WTC11 (cell line): ENCODE measurements around the gene CA11. TPM values are rescaled to one million over a fixed set of nuclear protein-coding genes. Genes with fewer than 3 reads are reported as not detected.

ENCODE experiments used
- ATAC-seq: fragments of 200-7000 bp; cut with Tn5 transposase; 2 replicates; pipeline ENCODE4 v1.10.0; 2021; ENCODE audit warnings: mild to moderate bottlenecking, moderate library complexity
- CTCF ChIA-PET: fragments of 300-600 bp; sonication (Branson Sonifier 250); formaldehyde crosslinking; loops from one replicate; lab custom pipeline; 2021; ENCODE audit warnings: antibody characterized with exemption; lab: Charles Lee
- POLR2A ChIA-PET: fragments of 350-600 bp; sonication (Branson Sonifier 250); formaldehyde crosslinking; loops from one replicate; lab custom pipeline; 2021; ENCODE audit warnings: antibody characterized with exemption; lab: Charles Lee
- DNase-seq: peaks from one replicate; pipeline ENCODE4 v3.0.0; 2021; ENCODE audit warnings: low spot score
- H3K27ac Mint-ChIP-seq: 2 replicates; pipeline ENCODE4 v1.8.0; 2021; ENCODE audit warnings: mixed read lengths
- H3K27me3 Mint-ChIP-seq: 2 replicates; pipeline ENCODE4 v1.8.0; 2021; ENCODE audit warnings: low read depth, mild to moderate bottlenecking, moderate library complexity, mixed read lengths
- H3K36me3 Mint-ChIP-seq: 2 replicates; pipeline ENCODE4 v1.8.0; 2021; ENCODE audit warnings: mixed read lengths
- H3K4me1 Mint-ChIP-seq: 2 replicates; pipeline ENCODE4 v1.8.0; 2022; ENCODE audit warnings: mixed read lengths
- H3K4me3 Mint-ChIP-seq: 2 replicates; pipeline ENCODE4 v1.8.0; 2021; ENCODE audit warnings: mild to moderate bottlenecking, moderate library complexity, mixed read lengths
- H3K9me3 Mint-ChIP-seq: 2 replicates; pipeline ENCODE4 v1.8.0; 2021; ENCODE audit warnings: mixed read lengths
- ATF1 ChIP-seq: sonication (generic); formaldehyde crosslinking; IDR thresholded peaks from 2 replicates; pipeline ENCODE4 v1.8.1; 2023; ENCODE audit warnings: mild to moderate bottlenecking, moderate library complexity, missing genetic modification reagents
- ELF4 ChIP-seq: sonication (generic); formaldehyde crosslinking; IDR thresholded peaks from 2 replicates; pipeline ENCODE4 v1.8.1; 2022; ENCODE audit warnings: low read depth, mild to moderate bottlenecking, moderate library complexity, missing genetic modification reagents
- GRHL2 ChIP-seq: fragments of 250-450 bp; sonication (Bioruptor Pico); IDR thresholded peaks from 2 replicates; pipeline ENCODE4 v1.8.0; 2022; ENCODE audit warnings: mild to moderate bottlenecking, moderate library complexity; ENCODE audit not compliant: insufficient replicate concordance, severe bottlenecking
- KAT7 ChIP-seq: sonication (generic); formaldehyde crosslinking; IDR thresholded peaks from 2 replicates; pipeline ENCODE4 v1.8.1; 2023; ENCODE audit warnings: missing genetic modification reagents, mild to moderate bottlenecking, borderline replicate concordance
- NFE2L1 ChIP-seq: sonication (generic); formaldehyde crosslinking; IDR thresholded peaks from 2 replicates; pipeline ENCODE4 v1.8.1; 2023; ENCODE audit warnings: missing genetic modification reagents
- NFYB ChIP-seq: sonication (generic); formaldehyde crosslinking; conservative IDR thresholded peaks from 2 replicates; pipeline ENCODE4 v1.8.0; 2022; ENCODE audit warnings: low read depth, missing genetic modification reagents
- RORB ChIP-seq: fragments of 250-450 bp; sonication (Bioruptor Pico); IDR thresholded peaks from 2 replicates; pipeline ENCODE4 v1.9.0; 2021; ENCODE audit warnings: mild to moderate bottlenecking
- TEAD4 ChIP-seq: sonication (generic); formaldehyde crosslinking; IDR thresholded peaks from 2 replicates; pipeline ENCODE4 v1.8.0; 2022; ENCODE audit warnings: mild to moderate bottlenecking, missing genetic modification reagents
- ZNF138 ChIP-seq: sonication (generic); formaldehyde crosslinking; conservative IDR thresholded peaks from 2 replicates; pipeline ENCODE4 v1.8.1; 2022; ENCODE audit warnings: mild to moderate bottlenecking, moderate library complexity, missing genetic modification reagents
- ZNF219 ChIP-seq: sonication (generic); formaldehyde crosslinking; IDR thresholded peaks from 2 replicates; pipeline ENCODE4 v1.8.0; 2023; ENCODE audit warnings: missing genetic modification reagents, mild to moderate bottlenecking, borderline replicate concordance
- ZNF317 ChIP-seq: sonication (generic); formaldehyde crosslinking; IDR thresholded peaks from 2 replicates; pipeline ENCODE4 v1.8.1; 2023; ENCODE audit warnings: low read depth, mild to moderate bottlenecking, moderate library complexity, missing genetic modification reagents, borderline replicate concordance
- ZNF416 ChIP-seq: fragments of 250-450 bp; sonication (Bioruptor Pico); IDR thresholded peaks from 2 replicates; pipeline ENCODE4 v1.9.0; 2021; ENCODE audit warnings: mild to moderate bottlenecking, inconsistent platforms
- ZNF671 ChIP-seq: fragments of 250-450 bp; sonication (Bioruptor Pico); IDR thresholded peaks from 2 replicates; pipeline ENCODE4 v1.8.0; 2021; ENCODE audit warnings: mild to moderate bottlenecking
- total RNA-seq: library from RNA; stranded (reverse); gene quantifications from 3 replicates; pipeline ENCODE4 v1.2.3, GENCODE V29; 2021
- TF ChIP-seq, protein P1 (sequence below): sonication (generic); formaldehyde crosslinking; IDR thresholded peaks from 2 replicates; pipeline ENCODE4 v1.8.1; 2023; ENCODE audit warnings: mild to moderate bottlenecking, missing genetic modification reagents
- TF ChIP-seq, protein P2 (sequence below): sonication (generic); formaldehyde crosslinking; conservative IDR thresholded peaks from 2 replicates; pipeline ENCODE4 v1.8.1; 2023; ENCODE audit warnings: mild to moderate bottlenecking, low read depth, missing genetic modification reagents, moderate library complexity
- TF ChIP-seq, protein P3 (sequence below): fragments of 250-450 bp; sonication (Bioruptor Pico); IDR thresholded peaks from 2 replicates; pipeline ENCODE4 v1.9.0; 2021; ENCODE audit warnings: mild to moderate bottlenecking
- TF ChIP-seq, protein P4 (sequence below): sonication (generic); formaldehyde crosslinking; IDR thresholded peaks from 2 replicates; pipeline ENCODE4 v1.8.1; 2023; ENCODE audit warnings: mild to moderate bottlenecking, missing genetic modification reagents, borderline replicate concordance
- TF ChIP-seq, protein P5 (sequence below): fragments of 250-450 bp; sonication (Bioruptor Pico); IDR thresholded peaks from 2 replicates; pipeline ENCODE4 v1.9.0; 2021; ENCODE audit warnings: moderate library complexity, mild to moderate bottlenecking, inconsistent platforms, borderline replicate concordance

CA11 gene
- total RNA-seq, 1 experiment from 2014 or later: 41.4 TPM

DNA sequence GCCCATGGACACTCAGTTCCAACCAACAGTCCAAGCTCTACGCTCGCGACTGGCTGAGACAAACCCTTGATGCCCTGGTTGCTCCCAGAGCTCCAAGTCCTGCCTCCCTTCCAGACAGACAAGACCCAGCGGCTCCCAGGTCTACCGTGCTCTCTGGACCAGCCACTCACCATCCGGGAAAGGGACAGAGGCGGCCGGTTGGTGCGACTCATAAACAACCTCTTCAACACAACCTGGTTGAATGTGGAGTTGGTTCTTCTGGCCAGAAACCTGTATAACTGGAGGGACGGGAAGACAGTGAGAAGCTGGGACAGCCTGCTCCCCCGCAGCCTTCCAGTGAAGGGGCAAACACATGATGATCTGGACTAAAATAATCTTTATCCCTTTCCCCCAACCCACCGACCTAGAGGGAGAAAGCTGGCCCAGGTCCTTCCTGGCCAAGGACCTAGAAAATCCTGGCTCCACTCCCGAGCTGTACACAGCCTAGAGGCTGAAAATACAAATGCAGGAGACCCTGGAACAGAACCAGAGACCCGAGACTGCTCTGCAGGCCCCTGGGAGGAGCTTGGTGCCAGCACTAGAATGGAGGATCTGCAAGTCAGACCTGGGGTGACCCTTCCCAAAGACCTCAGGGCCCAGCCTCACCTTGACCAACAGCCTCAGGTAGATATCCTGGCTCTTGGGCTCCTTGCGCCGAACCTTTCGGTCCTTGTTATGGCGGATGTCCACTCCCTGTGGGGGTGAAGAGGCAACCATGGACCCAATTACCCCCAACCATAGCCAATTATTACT, 28.6 kb downstream of the CA11 start (continued):
- TF ChIP-seq TEAD4 (CRISPR knock-in tag) (no peak), GRHL2 (CRISPR knock-in tag) (no peak), ZNF138 (CRISPR knock-in tag) (no peak), NFYB (CRISPR knock-in tag) (no peak), NFE2L1 (CRISPR knock-in tag) (no peak), ELF4 (CRISPR knock-in tag) (no peak)
- TF ChIP-seq, protein P1, sequence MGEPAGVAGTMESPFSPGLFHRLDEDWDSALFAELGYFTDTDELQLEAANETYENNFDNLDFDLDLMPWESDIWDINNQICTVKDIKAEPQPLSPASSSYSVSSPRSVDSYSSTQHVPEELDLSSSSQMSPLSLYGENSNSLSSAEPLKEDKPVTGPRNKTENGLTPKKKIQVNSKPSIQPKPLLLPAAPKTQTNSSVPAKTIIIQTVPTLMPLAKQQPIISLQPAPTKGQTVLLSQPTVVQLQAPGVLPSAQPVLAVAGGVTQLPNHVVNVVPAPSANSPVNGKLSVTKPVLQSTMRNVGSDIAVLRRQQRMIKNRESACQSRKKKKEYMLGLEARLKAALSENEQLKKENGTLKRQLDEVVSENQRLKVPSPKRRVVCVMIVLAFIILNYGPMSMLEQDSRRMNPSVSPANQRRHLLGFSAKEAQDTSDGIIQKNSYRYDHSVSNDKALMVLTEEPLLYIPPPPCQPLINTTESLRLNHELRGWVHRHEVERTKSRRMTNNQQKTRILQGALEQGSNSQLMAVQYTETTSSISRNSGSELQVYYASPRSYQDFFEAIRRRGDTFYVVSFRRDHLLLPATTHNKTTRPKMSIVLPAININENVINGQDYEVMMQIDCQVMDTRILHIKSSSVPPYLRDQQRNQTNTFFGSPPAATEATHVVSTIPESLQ: no peak
- TF ChIP-seq, protein P2, sequence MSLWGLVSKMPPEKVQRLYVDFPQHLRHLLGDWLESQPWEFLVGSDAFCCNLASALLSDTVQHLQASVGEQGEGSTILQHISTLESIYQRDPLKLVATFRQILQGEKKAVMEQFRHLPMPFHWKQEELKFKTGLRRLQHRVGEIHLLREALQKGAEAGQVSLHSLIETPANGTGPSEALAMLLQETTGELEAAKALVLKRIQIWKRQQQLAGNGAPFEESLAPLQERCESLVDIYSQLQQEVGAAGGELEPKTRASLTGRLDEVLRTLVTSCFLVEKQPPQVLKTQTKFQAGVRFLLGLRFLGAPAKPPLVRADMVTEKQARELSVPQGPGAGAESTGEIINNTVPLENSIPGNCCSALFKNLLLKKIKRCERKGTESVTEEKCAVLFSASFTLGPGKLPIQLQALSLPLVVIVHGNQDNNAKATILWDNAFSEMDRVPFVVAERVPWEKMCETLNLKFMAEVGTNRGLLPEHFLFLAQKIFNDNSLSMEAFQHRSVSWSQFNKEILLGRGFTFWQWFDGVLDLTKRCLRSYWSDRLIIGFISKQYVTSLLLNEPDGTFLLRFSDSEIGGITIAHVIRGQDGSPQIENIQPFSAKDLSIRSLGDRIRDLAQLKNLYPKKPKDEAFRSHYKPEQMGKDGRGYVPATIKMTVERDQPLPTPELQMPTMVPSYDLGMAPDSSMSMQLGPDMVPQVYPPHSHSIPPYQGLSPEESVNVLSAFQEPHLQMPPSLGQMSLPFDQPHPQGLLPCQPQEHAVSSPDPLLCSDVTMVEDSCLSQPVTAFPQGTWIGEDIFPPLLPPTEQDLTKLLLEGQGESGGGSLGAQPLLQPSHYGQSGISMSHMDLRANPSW: no peak

DNA sequence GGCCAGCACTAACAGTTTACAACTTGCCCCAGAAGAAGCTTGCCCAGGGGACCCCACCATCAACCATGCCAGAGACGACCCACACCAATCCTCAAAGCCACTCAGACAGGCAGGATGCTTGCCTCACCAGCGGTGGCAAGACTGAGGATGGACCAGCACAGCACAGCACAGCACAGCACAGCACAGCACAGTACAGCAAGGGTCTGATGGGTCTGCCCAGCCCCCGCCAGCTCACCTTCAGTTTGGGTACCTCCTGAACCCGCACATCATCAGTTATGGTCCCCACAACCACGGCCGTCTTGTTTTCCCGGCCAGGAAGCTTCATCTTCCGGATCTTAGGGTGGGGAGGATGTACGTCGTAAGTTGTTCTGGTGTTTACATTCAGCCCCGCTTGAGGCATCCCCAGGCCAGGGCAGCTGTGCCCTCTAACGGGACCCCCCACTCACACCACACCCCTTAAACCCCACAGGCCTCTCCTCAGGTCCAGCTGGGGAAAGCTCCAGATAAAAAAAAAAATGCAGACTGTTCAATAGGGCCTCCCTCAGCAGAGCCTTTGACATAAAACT, 29.4 kb downstream of the CA11 start:
- peaks cover 59% of the 10 kb centered on the region for H3K4me1 Mint-ChIP-seq
- no peak for ATAC-seq
- CTCF ChIA-PET: interaction anchor here (1.3 to 2.7 kb wide), 2 partner anchors 14 to 111 kb away, joined by 3 to 17 read pairs; no protein-coding TSS in a partner anchor
- no peaks in the 10 kb centered on the region for H3K27me3 Mint-ChIP-seq
- H3K36me3 Mint-ChIP-seq: peaks cover 40% of the 10 kb centered on the region
- no peaks in the 10 kb centered on the region for H3K9me3 Mint-ChIP-seq
- TF ChIP-seq, protein P3, sequence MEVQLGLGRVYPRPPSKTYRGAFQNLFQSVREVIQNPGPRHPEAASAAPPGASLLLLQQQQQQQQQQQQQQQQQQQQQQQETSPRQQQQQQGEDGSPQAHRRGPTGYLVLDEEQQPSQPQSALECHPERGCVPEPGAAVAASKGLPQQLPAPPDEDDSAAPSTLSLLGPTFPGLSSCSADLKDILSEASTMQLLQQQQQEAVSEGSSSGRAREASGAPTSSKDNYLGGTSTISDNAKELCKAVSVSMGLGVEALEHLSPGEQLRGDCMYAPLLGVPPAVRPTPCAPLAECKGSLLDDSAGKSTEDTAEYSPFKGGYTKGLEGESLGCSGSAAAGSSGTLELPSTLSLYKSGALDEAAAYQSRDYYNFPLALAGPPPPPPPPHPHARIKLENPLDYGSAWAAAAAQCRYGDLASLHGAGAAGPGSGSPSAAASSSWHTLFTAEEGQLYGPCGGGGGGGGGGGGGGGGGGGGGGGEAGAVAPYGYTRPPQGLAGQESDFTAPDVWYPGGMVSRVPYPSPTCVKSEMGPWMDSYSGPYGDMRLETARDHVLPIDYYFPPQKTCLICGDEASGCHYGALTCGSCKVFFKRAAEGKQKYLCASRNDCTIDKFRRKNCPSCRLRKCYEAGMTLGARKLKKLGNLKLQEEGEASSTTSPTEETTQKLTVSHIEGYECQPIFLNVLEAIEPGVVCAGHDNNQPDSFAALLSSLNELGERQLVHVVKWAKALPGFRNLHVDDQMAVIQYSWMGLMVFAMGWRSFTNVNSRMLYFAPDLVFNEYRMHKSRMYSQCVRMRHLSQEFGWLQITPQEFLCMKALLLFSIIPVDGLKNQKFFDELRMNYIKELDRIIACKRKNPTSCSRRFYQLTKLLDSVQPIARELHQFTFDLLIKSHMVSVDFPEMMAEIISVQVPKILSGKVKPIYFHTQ (CRISPR knock-in tag): no peak
- TF ChIP-seq ZNF317 (CRISPR knock-in tag): no peak
- no peak for TF ChIP-seq ATF1
- TF ChIP-seq ZNF671: 0 out of 2 replicates have a peak, but pooled peaks have one; percentile 34
- no peak for DNase-seq
- peak overlapping the region; percentile 99 for H3K4me3 Mint-ChIP-seq
- POLR2A ChIA-PET: interaction anchor here (1.8 to 2.6 kb wide), 3 partner anchors 14 to 123 kb away, joined by 4 to 18 read pairs (median 9); partner anchors contain the start of gene CA11
- H3K27ac Mint-ChIP-seq: peak overlapping the region; percentile 84

DNA sequence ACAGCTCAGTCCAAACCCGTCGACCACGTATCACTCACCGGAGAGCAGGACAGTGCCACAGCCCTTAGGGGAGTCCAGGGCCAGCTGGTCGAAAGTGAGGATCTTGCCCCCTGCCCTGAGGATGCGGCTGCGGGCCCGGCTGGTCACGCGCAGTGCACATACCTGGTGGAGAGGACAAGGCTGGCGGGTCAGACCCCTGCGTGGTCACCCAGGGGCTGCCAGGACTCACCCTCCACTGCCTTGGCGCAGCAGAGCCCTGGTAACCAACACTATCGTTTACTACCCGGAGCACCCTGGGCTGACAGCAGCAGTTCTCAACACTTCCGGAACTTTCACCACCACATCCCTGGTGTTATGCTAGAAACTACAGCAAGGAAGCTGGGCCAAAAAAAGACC, 29.9 kb downstream of the CA11 start:
- ATAC-seq: no peak
- no peak for DNase-seq
- no peaks in the 10 kb centered on the region for H3K27me3 Mint-ChIP-seq
- peaks cover 40% of the 10 kb centered on the region for H3K36me3 Mint-ChIP-seq
- POLR2A ChIA-PET: interaction anchor here (1.0 to 2.6 kb wide), 6 partner anchors 8 to 282 kb away, joined by 3 to 18 read pairs (median 6); partner anchors contain the start of gene CA11
- H3K27ac Mint-ChIP-seq: peak overlapping the region; percentile 98
- H3K9me3 Mint-ChIP-seq: no peaks in the 10 kb centered on the region
- peaks cover 59% of the 10 kb centered on the region for H3K4me1 Mint-ChIP-seq
- CTCF ChIA-PET: interaction anchor here (1.3 to 2.7 kb wide), 4 partner anchors 8 to 110 kb away, joined by 3 to 17 read pairs (median 6); no protein-coding TSS in a partner anchor
- peak overlapping the region; percentile 99 for H3K4me3 Mint-ChIP-seq
- TF ChIP-seq, protein P4, sequence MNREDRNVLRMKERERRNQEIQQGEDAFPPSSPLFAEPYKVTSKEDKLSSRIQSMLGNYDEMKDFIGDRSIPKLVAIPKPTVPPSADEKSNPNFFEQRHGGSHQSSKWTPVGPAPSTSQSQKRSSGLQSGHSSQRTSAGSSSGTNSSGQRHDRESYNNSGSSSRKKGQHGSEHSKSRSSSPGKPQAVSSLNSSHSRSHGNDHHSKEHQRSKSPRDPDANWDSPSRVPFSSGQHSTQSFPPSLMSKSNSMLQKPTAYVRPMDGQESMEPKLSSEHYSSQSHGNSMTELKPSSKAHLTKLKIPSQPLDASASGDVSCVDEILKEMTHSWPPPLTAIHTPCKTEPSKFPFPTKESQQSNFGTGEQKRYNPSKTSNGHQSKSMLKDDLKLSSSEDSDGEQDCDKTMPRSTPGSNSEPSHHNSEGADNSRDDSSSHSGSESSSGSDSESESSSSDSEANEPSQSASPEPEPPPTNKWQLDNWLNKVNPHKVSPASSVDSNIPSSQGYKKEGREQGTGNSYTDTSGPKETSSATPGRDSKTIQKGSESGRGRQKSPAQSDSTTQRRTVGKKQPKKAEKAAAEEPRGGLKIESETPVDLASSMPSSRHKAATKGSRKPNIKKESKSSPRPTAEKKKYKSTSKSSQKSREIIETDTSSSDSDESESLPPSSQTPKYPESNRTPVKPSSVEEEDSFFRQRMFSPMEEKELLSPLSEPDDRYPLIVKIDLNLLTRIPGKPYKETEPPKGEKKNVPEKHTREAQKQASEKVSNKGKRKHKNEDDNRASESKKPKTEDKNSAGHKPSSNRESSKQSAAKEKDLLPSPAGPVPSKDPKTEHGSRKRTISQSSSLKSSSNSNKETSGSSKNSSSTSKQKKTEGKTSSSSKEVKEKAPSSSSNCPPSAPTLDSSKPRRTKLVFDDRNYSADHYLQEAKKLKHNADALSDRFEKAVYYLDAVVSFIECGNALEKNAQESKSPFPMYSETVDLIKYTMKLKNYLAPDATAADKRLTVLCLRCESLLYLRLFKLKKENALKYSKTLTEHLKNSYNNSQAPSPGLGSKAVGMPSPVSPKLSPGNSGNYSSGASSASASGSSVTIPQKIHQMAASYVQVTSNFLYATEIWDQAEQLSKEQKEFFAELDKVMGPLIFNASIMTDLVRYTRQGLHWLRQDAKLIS (CRISPR knock-in tag): no peak
- TF ChIP-seq ZNF416 (CRISPR knock-in tag) (no peak), KAT7 (CRISPR knock-in tag) (no peak), RORB (CRISPR knock-in tag) (no peak), ZNF219 (CRISPR knock-in tag) (no peak)
- TF ChIP-seq, protein P5, sequence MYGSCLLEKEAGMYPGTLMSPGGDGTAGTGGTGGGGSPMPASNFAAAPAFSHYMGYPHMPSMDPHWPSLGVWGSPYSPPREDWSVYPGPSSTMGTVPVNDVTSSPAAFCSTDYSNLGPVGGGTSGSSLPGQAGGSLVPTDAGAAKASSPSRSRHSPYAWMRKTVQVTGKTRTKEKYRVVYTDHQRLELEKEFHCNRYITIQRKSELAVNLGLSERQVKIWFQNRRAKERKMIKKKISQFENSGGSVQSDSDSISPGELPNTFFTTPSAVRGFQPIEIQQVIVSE (CRISPR knock-in tag): no peak
